ENCODE results near the gene DAPK2.
A peak's percentile ranks its signal among the peaks of the same experiment; 100 is the strongest.

Gene DAPK2

GRCh38 chr15:64048781-64049460 is 2.6 kb upstream of the DAPK2 start:
- Mint-ChIP-seq H3K27ac (no peak overlapping the region), H3K9me3 (no peaks in the 10 kb centered on the region), H3K27me3 (peaks cover 57% of the 10 kb centered on the region), H3K4me3 (no peak overlapping the region), H3K4me1 (peaks cover 4% of the 10 kb centered on the region), H3K36me3 (no peaks in the 10 kb centered on the region)
- CTCF ChIA-PET, result interaction anchor here (1.0 to 5.8 kb wide), 7 partner anchors 11 to 439 kb away, joined by 3 to 56 read pairs (median 4); no protein-coding TSS in a partner anchor
- DNase-seq, result no peak

GRCh38 chr15:64045774-64046420 is 388 bp downstream of the DAPK2 start:
- CTCF ChIA-PET, result interaction anchor here (0.8 to 5.8 kb wide), 33 partner anchors 8 to 579 kb away, joined by 3 to 56 read pairs (median 5); partner anchors contain the start of gene CIAO2A

GRCh38 chr15:64045101-64045435 is 1.2 kb downstream of the DAPK2 start:
- Mint-ChIP-seq H3K4me3 (peak overlapping the region; percentile 61), H3K9me3 (no peaks in the 10 kb centered on the region), H3K36me3 (no peaks in the 10 kb centered on the region), H3K27ac (no peak overlapping the region), H3K27me3 (peaks cover 74% of the 10 kb centered on the region), H3K4me1 (peaks cover 4% of the 10 kb centered on the region)
- no peak for DNase-seq
- CTCF ChIA-PET, result interaction anchor here (1.9 to 5.8 kb wide), 5 partner anchors 99 to 578 kb away, joined by 7 to 56 read pairs (median 32); no protein-coding TSS in a partner anchor

More at GRCh38 chr15:64045774-64046420, 388 bp downstream of the DAPK2 start:
- DNase-seq, result no peak
- Mint-ChIP-seq H3K27ac (no peak overlapping the region), H3K36me3 (no peaks in the 10 kb centered on the region), H3K27me3 (peaks cover 76% of the 10 kb centered on the region), H3K9me3 (no peaks in the 10 kb centered on the region), H3K4me3 (peak overlapping the region; percentile 61), H3K4me1 (peaks cover 4% of the 10 kb centered on the region)

GRCh38 chr15:64044300-64045100 is 1.8 kb downstream of the DAPK2 start:
- Mint-ChIP-seq H3K27me3 (peaks cover 71% of the 10 kb centered on the region), H3K27ac (no peak overlapping the region), H3K4me3 (peak overlapping the region; percentile 21), H3K9me3 (no peaks in the 10 kb centered on the region), H3K36me3 (no peaks in the 10 kb centered on the region), H3K4me1 (peaks cover 4% of the 10 kb centered on the region)
- no peak for DNase-seq
- CTCF ChIA-PET, result interaction anchor here (3.7 to 5.8 kb wide), 3 partner anchors 99 to 434 kb away, joined by 32 to 56 read pairs (median 48); no protein-coding TSS in a partner anchor

- DNase-seq, result no peak
- no peak overlapping the region for H3K4me3 Mint-ChIP-seq
- H3K4me1 Mint-ChIP-seq, result no peaks in the 10 kb centered on the region
- no peaks in the 10 kb centered on the region for H3K36me3 Mint-ChIP-seq
- no peak overlapping the region for H3K27ac Mint-ChIP-seq
- CTCF ChIA-PET, result interaction anchor here (0.9 to 1.5 kb wide), 3 partner anchors 10 to 287 kb away, joined by 4 to 5 read pairs (median 4); no protein-coding TSS in a partner anchor
- H3K9me3 Mint-ChIP-seq, result no peaks in the 10 kb centered on the region
- peaks cover 24% of the 10 kb centered on the region for H3K27me3 Mint-ChIP-seq
These were observed 7.2 kb downstream of the DAPK2 start for GRCh38 chr15:64038878-64039610.

DNA sequence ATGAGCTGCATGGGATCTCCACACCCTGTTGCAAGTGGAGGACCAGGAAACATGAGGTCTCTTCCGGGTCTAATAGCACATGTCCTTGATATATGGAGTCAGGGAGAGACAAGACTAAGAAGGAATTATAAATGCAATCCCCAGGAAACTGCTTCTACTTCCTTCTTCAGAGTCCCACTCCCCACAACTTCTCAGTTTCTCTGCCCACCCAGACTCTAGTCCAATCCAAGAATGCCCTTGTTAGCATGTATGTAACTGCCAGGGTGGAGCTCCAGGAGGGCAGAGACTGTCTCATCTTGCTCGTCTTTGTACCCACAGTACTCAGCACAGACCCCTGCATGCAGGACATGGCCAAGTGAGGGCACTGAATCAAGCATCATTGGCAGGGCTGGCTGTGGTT is 8.3 kb downstream of the DAPK2 start:
- no peak for DNase-seq

GRCh38 chr15:64037116-64037515 is 9.2 kb downstream of the DAPK2 start:
- H3K9me3 Mint-ChIP-seq, result no peaks in the 10 kb centered on the region
- no peak overlapping the region for H3K27ac Mint-ChIP-seq
- CTCF ChIA-PET, result no interaction called here
- peaks cover 10% of the 10 kb centered on the region for H3K27me3 Mint-ChIP-seq
- DNase-seq, result no peak
- H3K4me3 Mint-ChIP-seq, result no peak overlapping the region
- H3K4me1 Mint-ChIP-seq, result peaks cover 3% of the 10 kb centered on the region
- no peaks in the 10 kb centered on the region for H3K36me3 Mint-ChIP-seq

More for the DNA sequence above, 8.3 kb downstream of the DAPK2 start:
- no peaks in the 10 kb centered on the region for H3K36me3 Mint-ChIP-seq
- H3K4me1 Mint-ChIP-seq, result no peaks in the 10 kb centered on the region
- H3K4me3 Mint-ChIP-seq, result no peak overlapping the region
- no peak overlapping the region for H3K27ac Mint-ChIP-seq
- peaks cover 15% of the 10 kb centered on the region for H3K27me3 Mint-ChIP-seq
- CTCF ChIA-PET, result interaction anchor here (0.7 to 1.5 kb wide), 2 partner anchors 9 to 11 kb away, joined by 3 to 4 read pairs; partner anchors contain the start of gene DAPK2
- no peaks in the 10 kb centered on the region for H3K9me3 Mint-ChIP-seq

DNA sequence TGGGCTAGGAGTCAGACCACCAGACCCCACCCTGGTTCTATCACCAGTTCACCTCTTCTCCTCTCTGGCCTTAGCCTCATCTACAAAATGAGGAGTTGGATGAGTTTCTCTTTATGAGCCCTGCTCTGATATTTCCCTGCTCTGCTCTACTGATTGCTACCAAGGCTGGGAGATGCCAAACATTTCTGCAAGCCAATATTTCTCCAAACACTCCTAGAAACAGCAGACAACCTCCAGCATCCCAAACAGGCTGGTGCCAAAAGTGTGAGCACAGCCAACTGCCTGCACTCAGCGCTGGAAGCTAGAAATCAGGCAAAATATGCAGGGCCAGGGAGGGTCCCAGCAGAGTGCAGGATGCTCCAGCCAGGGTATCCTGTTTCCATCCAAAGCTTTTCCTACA is 10.8 kb downstream of the DAPK2 start:
- Mint-ChIP-seq H3K27me3 (no peaks in the 10 kb centered on the region), H3K4me1 (peaks cover 5% of the 10 kb centered on the region), H3K4me3 (no peak overlapping the region), H3K36me3 (no peaks in the 10 kb centered on the region), H3K27ac (no peak overlapping the region), H3K9me3 (no peaks in the 10 kb centered on the region)
- CTCF ChIA-PET, result interaction anchor here (1.0 to 1.9 kb wide), 2 partner anchors 11 to 145 kb away, joined by 3 to 7 read pairs; partner anchors contain the start of gene DAPK2
- no peak for DNase-seq

GRCh38 chr15:64034519-64034918 is 11.8 kb downstream of the DAPK2 start:
- no peaks in the 10 kb centered on the region for H3K27me3 Mint-ChIP-seq
- H3K36me3 Mint-ChIP-seq, result no peaks in the 10 kb centered on the region
- peaks cover 5% of the 10 kb centered on the region for H3K4me1 Mint-ChIP-seq
- DNase-seq, result no peak
- H3K9me3 Mint-ChIP-seq, result no peaks in the 10 kb centered on the region
- H3K4me3 Mint-ChIP-seq, result no peak overlapping the region
- H3K27ac Mint-ChIP-seq, result no peak overlapping the region
- CTCF ChIA-PET, result interaction anchor here (1.9 kb wide), 1 partner anchor 12 kb away, joined by 7 read pairs; the partner anchor contains the start of gene DAPK2

DNA sequence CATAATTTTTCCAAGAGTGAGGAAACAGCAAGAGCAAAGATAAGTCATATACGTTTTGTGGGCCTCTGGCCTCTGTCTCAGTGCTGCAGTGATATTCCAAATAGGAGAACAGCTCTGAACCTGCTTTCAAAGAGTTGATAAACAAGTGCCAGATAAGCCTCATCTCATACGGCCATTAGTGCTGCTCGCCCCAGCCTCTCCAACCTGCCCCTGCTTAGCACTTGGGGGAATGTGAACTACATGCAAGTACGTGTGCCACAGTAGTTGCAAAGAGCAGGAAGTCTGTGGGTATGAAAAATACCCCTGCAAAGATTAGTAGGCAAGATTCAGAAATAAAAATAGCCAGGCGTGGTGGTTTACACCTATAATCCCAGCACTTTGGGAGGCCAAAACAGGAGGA is 14.0 kb downstream of the DAPK2 start:
- Mint-ChIP-seq H3K36me3 (no peaks in the 10 kb centered on the region), H3K9me3 (no peaks in the 10 kb centered on the region), H3K27ac (no peak overlapping the region), H3K4me3 (no peak overlapping the region), H3K4me1 (peaks cover 5% of the 10 kb centered on the region), H3K27me3 (no peaks in the 10 kb centered on the region)
- CTCF ChIA-PET, result no interaction called here
- no peak for DNase-seq

DNA sequence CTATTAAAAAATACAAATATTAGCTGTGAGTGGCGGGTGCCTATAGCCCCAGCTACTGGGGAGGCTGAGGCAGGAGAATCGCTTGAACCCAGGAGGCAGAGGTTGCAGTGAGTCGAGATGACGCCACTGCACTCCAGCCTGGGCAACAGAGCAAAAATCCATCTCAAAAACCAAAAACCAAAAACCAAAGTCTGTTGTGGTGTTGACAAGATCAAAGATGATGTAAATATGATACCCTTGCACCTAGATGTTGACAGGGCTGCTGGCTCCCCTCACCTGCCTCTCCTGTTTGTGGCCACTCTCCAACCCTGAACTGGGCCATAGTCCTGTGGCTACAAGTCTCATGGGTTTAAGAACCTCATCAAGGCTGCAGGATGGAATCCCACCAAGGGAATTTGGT is 16.2 kb downstream of the DAPK2 start:
- no peaks in the 10 kb centered on the region for H3K36me3 Mint-ChIP-seq
- CTCF ChIA-PET, result interaction anchor here (1.2 to 1.6 kb wide), 2 partner anchors 19 to 278 kb away, joined by 3 to 6 read pairs; no protein-coding TSS in a partner anchor
- no peaks in the 10 kb centered on the region for H3K27me3 Mint-ChIP-seq
- peaks cover 6% of the 10 kb centered on the region for H3K4me1 Mint-ChIP-seq
- no peak overlapping the region for H3K4me3 Mint-ChIP-seq
- DNase-seq, result no peak
- H3K9me3 Mint-ChIP-seq, result no peaks in the 10 kb centered on the region
- no peak overlapping the region for H3K27ac Mint-ChIP-seq

DNA sequence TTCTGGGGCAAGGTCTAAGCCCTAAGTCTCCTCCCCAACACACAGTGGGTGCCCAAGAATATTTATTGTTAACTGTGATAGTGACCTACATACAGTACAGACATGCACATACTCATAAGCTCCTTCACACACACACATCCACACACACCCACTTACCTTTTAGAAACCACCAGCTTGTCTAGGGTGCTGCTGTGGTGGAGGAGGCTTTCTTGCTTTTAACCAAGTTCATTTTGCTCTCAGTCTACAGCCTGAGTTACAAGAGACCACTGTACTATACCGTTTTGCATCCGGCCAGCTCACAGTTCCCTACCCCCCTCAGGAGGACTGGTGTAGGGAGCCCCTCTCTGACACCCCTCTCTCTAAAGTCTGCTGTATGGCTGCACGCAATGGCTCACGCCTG is 16.7 kb downstream of the DAPK2 start:
- no peaks in the 10 kb centered on the region for H3K9me3 Mint-ChIP-seq
- DNase-seq, result no peak
- peaks cover under 1% of the 10 kb centered on the region for H3K27me3 Mint-ChIP-seq
- H3K27ac Mint-ChIP-seq, result no peak overlapping the region
- H3K36me3 Mint-ChIP-seq, result no peaks in the 10 kb centered on the region
- peaks cover 6% of the 10 kb centered on the region for H3K4me1 Mint-ChIP-seq
- CTCF ChIA-PET, result interaction anchor here (0.6 to 1.6 kb wide), 3 partner anchors 20 to 278 kb away, joined by 3 to 6 read pairs (median 3); no protein-coding TSS in a partner anchor
- H3K4me3 Mint-ChIP-seq, result no peak overlapping the region

- Mint-ChIP-seq H3K36me3 (no peaks in the 10 kb centered on the region), H3K4me1 (peaks cover 6% of the 10 kb centered on the region), H3K27ac (no peak overlapping the region), H3K27me3 (peaks cover 6% of the 10 kb centered on the region), H3K4me3 (no peak overlapping the region), H3K9me3 (no peaks in the 10 kb centered on the region)
- no peak for DNase-seq
- CTCF ChIA-PET, result interaction anchor here (0.6 to 1.6 kb wide), 4 partner anchors 18 to 277 kb away, joined by 3 to 6 read pairs (median 3); partner anchors contain the start of gene DAPK2
These were observed 17.2 kb downstream of the DAPK2 start for GRCh38 chr15:64029110-64029509.
